B cell (primary cell): ENCODE results near the gene HPCAL4. TPM values are rescaled to one million over a fixed set of nuclear protein-coding genes. Genes with fewer than 3 reads are reported as not detected.

Source experiments
- ATAC-seq: fragments of 200-7000 bp; cut with Tn5 transposase; one replicate; pipeline ENCODE4 v1.10.0; 2021; ENCODE audit warnings: low read depth, mild to moderate bottlenecking, moderate number of reproducible peaks, moderate library complexity
- CTCF ChIA-PET: fragments of 350-600 bp; sonication (Branson Sonifier 250); formaldehyde crosslinking; loops from one replicate; lab custom pipeline; 2021; ENCODE audit warnings: antibody characterized with exemption, inconsistent platforms; lab: Charles Lee
- POLR2A ChIA-PET: fragments of 350-600 bp; sonication (Branson Sonifier 250); formaldehyde crosslinking; loops from one replicate; lab custom pipeline; 2021; ENCODE audit warnings: antibody characterized with exemption; lab: Charles Lee
- DNase-seq: peaks from one replicate; pipeline ENCODE4 v3.0.0; 2013
- H2AFZ ChIP-seq: 2 replicates; pipeline ENCODE4 v1.6.1; 2012; ENCODE audit warnings: mild to moderate bottlenecking, low read depth, low read length; ENCODE audit not compliant: insufficient read depth, poor library complexity, severe bottlenecking
- H3K27ac ChIP-seq, 2 donors: 1 replicate in 1 of 2; 2 replicates in 1 of 2; pipeline ENCODE4 v1.5.1; 2012 to 2013; ENCODE audit warnings: low read length in 2 of 2, mild to moderate bottlenecking in 2 of 2, moderate library complexity in 1 of 2
- H3K27me3 ChIP-seq, 4 experiments: fragments of 200-600 bp in 1 of 4; sonication (generic) in 1 of 4; replicated peaks in 1 of 4; 1 replicate in 2 of 4; 2 replicates in 2 of 4; pipeline versions ENCODE4 v1.6.1 to v1.7.0; 2013 to 2016; ENCODE audit warnings: low read length in 3 of 4, mild to moderate bottlenecking in 2 of 4, mixed read lengths in 1 of 4, moderate library complexity in 1 of 4; ENCODE audit not compliant: insufficient read depth in 4 of 4, control insufficient read depth in 3 of 4; ENCODE audit errors: control extremely low read depth in 1 of 4
- H3K36me3 ChIP-seq, 2 experiments: replicated peaks in 1 of 2; 1 replicate in 1 of 2; 2 replicates in 1 of 2; pipeline versions ENCODE4 v1.6.1 to v1.7.1; 2013; ENCODE audit warnings: low read length in 1 of 2; ENCODE audit not compliant: insufficient read depth in 2 of 2, control insufficient read depth in 1 of 2; ENCODE audit errors: control extremely low read depth in 1 of 2, extremely low read depth in 1 of 2
- H3K4me1 ChIP-seq, 2 donors: fragments of 200-600 bp in 1 of 2; sonication (generic) in 1 of 2; 1 replicate in 1 of 2; 2 replicates in 1 of 2; pipeline versions ENCODE4 v1.5.1 to v1.6.1; 2013 to 2017; ENCODE audit warnings: low read length in 2 of 2; ENCODE audit not compliant: control insufficient read depth in 2 of 2, insufficient read depth in 2 of 2
- H3K4me2 ChIP-seq: replicated peaks from 2 replicates; pipeline ENCODE3; 2012; ENCODE audit warnings: mild to moderate bottlenecking, low read depth, low read length; ENCODE audit not compliant: poor library complexity, severe bottlenecking
- H3K4me3 ChIP-seq, 5 experiments: fragments of 200-600 bp in 1 of 5; sonication (generic) in 1 of 5; 1 replicate in 3 of 5; 2 replicates in 2 of 5; pipeline versions ENCODE4 v1.5.1 to v1.7.0; 2011 to 2016; ENCODE audit warnings: low read length in 4 of 5, mild to moderate bottlenecking in 4 of 5, low read depth in 2 of 5, control low read depth in 1 of 5, moderate library complexity in 1 of 5; ENCODE audit not compliant: insufficient read depth in 1 of 5; ENCODE audit errors: control extremely low read depth in 1 of 5, extremely low read depth in 1 of 5
- H3K79me2 ChIP-seq: fragments of 200-600 bp; sonication (generic); one replicate; pipeline ENCODE4 v1.6.0; 2016; ENCODE audit warnings: low read length; ENCODE audit not compliant: control insufficient read depth, insufficient read depth
- H3K9ac ChIP-seq: fragments of 200-600 bp; sonication (generic); 2 replicates; pipeline ENCODE4 v1.6.1; 2017; ENCODE audit warnings: mild to moderate bottlenecking, low read length, moderate library complexity
- H3K9me3 ChIP-seq, 3 donors: one replicate each; pipeline versions ENCODE4 v1.6.1 to v1.7.1; 2013; ENCODE audit warnings: low read length in 2 of 3; ENCODE audit not compliant: control insufficient read depth in 2 of 3, insufficient read depth in 1 of 3; ENCODE audit errors: control extremely low read depth in 1 of 3
- H4K20me1 ChIP-seq: 2 replicates; pipeline ENCODE4 v1.6.0; 2012; ENCODE audit warnings: mild to moderate bottlenecking, low read length; ENCODE audit not compliant: insufficient read depth, control insufficient read depth, poor library complexity, severe bottlenecking
- H3K27ac Mint-ChIP-seq: one replicate; pipeline ENCODE4 v1.8.0; 2021; ENCODE audit warnings: mixed read lengths
- H3K27me3 Mint-ChIP-seq: one replicate; pipeline ENCODE4 v1.8.0; 2021; ENCODE audit warnings: mixed read lengths
- H3K4me1 Mint-ChIP-seq: one replicate; pipeline ENCODE4 v1.8.0; 2021; ENCODE audit warnings: mixed read lengths
- H3K4me3 Mint-ChIP-seq: one replicate; pipeline ENCODE4 v1.8.0; 2021; ENCODE audit warnings: mixed read lengths
- H3K9me3 Mint-ChIP-seq: one replicate; pipeline ENCODE4 v1.8.0; 2022; ENCODE audit warnings: mixed read lengths; ENCODE audit not compliant: insufficient read depth
- EZH2 ChIP-seq: IDR thresholded peaks from 2 replicates; pipeline ENCODE4 v1.6.1; 2012; ENCODE audit warnings: borderline replicate concordance, low read depth, mild to moderate bottlenecking, moderate library complexity, low read length; ENCODE audit not compliant: insufficient read depth, poor library complexity, severe bottlenecking
- WGBS: methylation state at CpG from one replicate; pipeline ENCODE4 v1.1.5; 2013; ENCODE audit warnings: missing lambda C conversion rate; ENCODE audit not compliant: insufficient coverage; 5-methylcytosine and 5-hydroxymethylcytosine counted together
- intact Hi-C: fragments of 100-400 bp; cut with micrococcal nuclease; formaldehyde crosslinking; loops from one replicate; pipeline ENCODE4 v1.10.0; 2022
- polyA minus RNA-seq: library from RNA; depleted of rRNA, polyadenylated mRNA; stranded (reverse); fragments of >200 nt; gene quantifications from 2 replicates; pipeline ENCODE4 v1.2.3, GENCODE V29; 2012
- polyA plus RNA-seq: library from polyadenylated mRNA; depleted of rRNA; stranded (reverse); fragments of >200 nt; gene quantifications from 2 replicates; pipeline ENCODE4 v1.2.3, GENCODE V29; 2012
- total RNA-seq, 2 donors: library from RNA; stranded (reverse); fragments of 120-200 nt in 1 of 2; gene quantifications; 1 replicate in 1 of 2; 2 replicates in 1 of 2; pipeline versions ENCODE4 v1.2.3 to v1.2.4, GENCODE V29; 2013 to 2022
- TF ChIP-seq, protein P1 (sequence below): fragments of 200-600 bp; IDR thresholded peaks from one replicate; pipeline ENCODE4 v1.8.0; 2022; ENCODE audit warnings: antibody characterized with exemption, mild to moderate bottlenecking

Gene HPCAL4
- total RNA-seq, result not detected in 2 replicates
- total RNA-seq (2013), result 0.07 TPM
- polyA plus RNA-seq, result 0.13 TPM in 1 of 2 replicates, not detected in the other
- 0.57 TPM in 1 of 2 replicates, not detected in the other for polyA minus RNA-seq

DNA sequence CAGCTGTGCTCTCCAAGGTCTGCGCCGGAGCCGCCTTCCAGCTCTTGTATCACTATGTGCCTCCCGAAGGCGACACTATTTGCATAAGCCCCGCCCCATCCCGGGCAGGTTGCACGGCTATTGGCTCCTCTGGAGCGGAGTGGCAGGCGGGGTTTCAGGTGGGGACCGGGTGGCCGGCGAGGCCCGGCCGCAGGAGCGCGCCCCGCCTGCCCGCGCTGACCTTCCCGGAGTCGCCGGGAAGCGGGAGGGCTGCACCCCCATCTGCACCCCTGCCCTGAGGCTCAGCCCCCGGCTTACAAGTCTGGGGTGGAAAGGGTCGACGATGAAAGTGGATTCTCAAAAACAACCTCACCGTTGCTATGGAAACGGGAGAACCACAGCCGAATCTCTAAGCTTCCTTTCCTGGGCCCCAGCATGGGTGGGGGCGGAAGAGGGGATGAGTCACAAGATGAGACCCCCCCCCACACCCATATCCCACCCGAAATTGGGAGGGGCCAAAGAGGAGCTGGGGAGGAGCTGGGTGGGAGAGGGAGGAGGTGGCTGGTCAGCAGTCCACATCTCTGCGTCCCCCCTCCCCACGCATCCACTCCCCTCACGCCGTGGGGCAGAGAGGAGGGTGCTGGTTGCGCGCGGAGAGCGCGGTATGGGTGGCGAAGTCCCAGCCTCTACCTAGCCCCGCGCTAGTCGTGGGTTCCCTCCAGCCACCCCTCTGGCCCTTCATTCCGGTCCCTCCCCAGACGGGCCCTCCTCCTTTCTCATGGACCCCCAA is at the start of gene HPCAL4:
Gene HPCAL4, minus strand, starts transcription at position 51 of the 769 bp plus-strand sequence. CDS start 6,830 bp downstream, outside the sequence.
- Histone ChIP-seq H4K20me1 (no peaks in the 10 kb centered on the region), H3K4me1 (peaks cover 21 to 28% of the 10 kb centered on the region in 2 donors), H3K4me2 (peak within 1 kb of the TSS; percentile 93), H3K9ac (peak within 1 kb of the TSS; percentile 70), H3K79me2 (no peaks in the 10 kb centered on the region), H3K9me3 (peaks cover 0 to 24% (median 0%) of the 10 kb centered on the region in 3 donors), H3K27ac (no peak within 1 kb of the TSS), H3K4me3 (peak within 1 kb of the TSS in 4 of 5 experiments; percentile 4 to 60 (median 46)), H2AFZ (peak within 1 kb of the TSS; percentile 69), H3K27me3 (peaks cover 0 to 69% (median 37%) of the 10 kb centered on the region in 4 experiments), H3K36me3 (no peaks in the 10 kb centered on the region)
- no peaks in the 10 kb centered on the region for H3K9me3 Mint-ChIP-seq
- H3K27me3 Mint-ChIP-seq, result peaks cover 62% of the 10 kb centered on the region
- ChIA-PET CTCF (interaction anchor here (0.7 to 1.6 kb wide), 4 partner anchors 19 to 1121 kb away, joined by 3 to 5 read pairs (median 3); no protein-coding TSS in a partner anchor), POLR2A (no interaction called here)
- no peak within 1 kb of the TSS for H3K27ac Mint-ChIP-seq
- 6% methylated on average over 41 of the region's 47 CpGs for WGBS
- ATAC-seq, result peak; percentile 92
- H3K4me3 Mint-ChIP-seq, result peak within 1 kb of the TSS; percentile 77
- intact Hi-C loops, result no loop called here
- peak; percentile 80 for DNase-seq
- TF ChIP-seq, protein P1, sequence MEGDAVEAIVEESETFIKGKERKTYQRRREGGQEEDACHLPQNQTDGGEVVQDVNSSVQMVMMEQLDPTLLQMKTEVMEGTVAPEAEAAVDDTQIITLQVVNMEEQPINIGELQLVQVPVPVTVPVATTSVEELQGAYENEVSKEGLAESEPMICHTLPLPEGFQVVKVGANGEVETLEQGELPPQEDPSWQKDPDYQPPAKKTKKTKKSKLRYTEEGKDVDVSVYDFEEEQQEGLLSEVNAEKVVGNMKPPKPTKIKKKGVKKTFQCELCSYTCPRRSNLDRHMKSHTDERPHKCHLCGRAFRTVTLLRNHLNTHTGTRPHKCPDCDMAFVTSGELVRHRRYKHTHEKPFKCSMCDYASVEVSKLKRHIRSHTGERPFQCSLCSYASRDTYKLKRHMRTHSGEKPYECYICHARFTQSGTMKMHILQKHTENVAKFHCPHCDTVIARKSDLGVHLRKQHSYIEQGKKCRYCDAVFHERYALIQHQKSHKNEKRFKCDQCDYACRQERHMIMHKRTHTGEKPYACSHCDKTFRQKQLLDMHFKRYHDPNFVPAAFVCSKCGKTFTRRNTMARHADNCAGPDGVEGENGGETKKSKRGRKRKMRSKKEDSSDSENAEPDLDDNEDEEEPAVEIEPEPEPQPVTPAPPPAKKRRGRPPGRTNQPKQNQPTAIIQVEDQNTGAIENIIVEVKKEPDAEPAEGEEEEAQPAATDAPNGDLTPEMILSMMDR, result no peak
- TF ChIP-seq EZH2, result no peak
- H3K4me1 Mint-ChIP-seq, result peaks cover 24% of the 10 kb centered on the region
